Activated CD4-positive, alpha-beta T cell treated with anti-CD3 and anti-CD28 coated beads, Interleukin-2, amount 50 U/mL, for 24 hours (primary cell): ENCODE results near the gene MOGAT3.

Experiments
- DNase-seq, 2 donors: peaks; one replicate each; pipeline ENCODE4 v3.0.0-alpha.2; 2020; ENCODE audit warnings: low read depth in 1 of 2, low spot score in 1 of 2

MOGAT3 gene

GRCh38 chr7:101162551-101163278 is 38.1 kb downstream of the MOGAT3 start:
- DNase-seq = no peak

- no peak for DNase-seq
Measured at GRCh38 chr7:101161692-101162471, 39.0 kb downstream of the MOGAT3 start.

GRCh38 chr7:101160910-101161309 is 39.9 kb downstream of the MOGAT3 start:
- DNase-seq = no peak

GRCh38 chr7:101159696-101160674 is 40.9 kb downstream of the MOGAT3 start:
- no peak for DNase-seq

GRCh38 chr7:101156866-101157589 is 43.8 kb downstream of the MOGAT3 start:
- DNase-seq = no peak

GRCh38 chr7:101156277-101156676 is 44.6 kb downstream of the MOGAT3 start:
- no peak for DNase-seq

GRCh38 chr7:101155303-101155702 is 45.5 kb downstream of the MOGAT3 start:
- DNase-seq = no peak

GRCh38 chr7:101154693-101155102 is 46.1 kb downstream of the MOGAT3 start:
- no peak for DNase-seq

- DNase-seq = peak; percentile 83 to 89
Measured at GRCh38 chr7:101153969-101154692, 46.7 kb downstream of the MOGAT3 start, which contains the start of gene AP1S1. AP1S1 (plus strand) TSS chr7:101154476; CDS start chr7:101154515, 39 bp downstream.

- no peak for DNase-seq
Measured at GRCh38 chr7:101151908-101152651, 48.8 kb downstream of the MOGAT3 start.
